PC-3 (cell line): ENCODE results near the gene GREM1. TPM values are rescaled to one million over a fixed set of nuclear protein-coding genes. Genes with fewer than 3 reads are reported as not detected.
A peak's percentile ranks its signal among the peaks of the same experiment; 100 is the strongest.

Experiments used
- ATAC-seq: fragments of 200-7000 bp; cut with Tn5 transposase; 2 replicates; pipeline ENCODE4 v1.9.1; 2020; ENCODE audit warnings: mild to moderate bottlenecking, moderate library complexity
- BruUV-seq: library from RNA; stranded (reverse); fragments of 400-500 nt; replicated peaks from 2 replicates; lab custom pipeline; 2021; lab: Mats Ljungman, UMichigan
- CTCF ChIA-PET: fragments of 300-600 bp; sonication (Branson Sonifier 250); formaldehyde crosslinking; loops from one replicate; lab custom pipeline; 2022; ENCODE audit warnings: antibody characterized with exemption; lab: Charles Lee
- POLR2A ChIA-PET: fragments of 300-600 bp; sonication (Branson Sonifier 250); formaldehyde crosslinking; loops from one replicate; lab custom pipeline; 2022; ENCODE audit warnings: antibody characterized with exemption; ENCODE audit not compliant: unreplicated experiment; lab: Charles Lee
- DNase-seq: peaks from one replicate; pipeline ENCODE4 v3.0.0-alpha.2; 2015
- H2AFZ ChIP-seq: fragments of 300-600 bp; sonication (generic); 2 replicates; pipeline ENCODE4 v1.6.0; 2016; ENCODE audit warnings: antibody characterized with exemption, low read length
- H3F3A ChIP-seq: fragments of 300-600 bp; sonication (generic); one replicate; pipeline ENCODE4 v1.6.0; 2017; ENCODE audit warnings: antibody characterized with exemption, low read length, control low read depth, mild to moderate bottlenecking; ENCODE audit not compliant: unreplicated experiment
- H3K27ac ChIP-seq: fragments of 300-600 bp; sonication (generic); 2 replicates; pipeline ENCODE4 v1.5.1; 2016; ENCODE audit warnings: mild to moderate bottlenecking, low read length
- H3K27me3 ChIP-seq: fragments of 300-600 bp; sonication (generic); 2 replicates; pipeline ENCODE4 v1.6.1; 2016; ENCODE audit warnings: low read length, mixed read lengths
- H3K36me3 ChIP-seq: fragments of 300-600 bp; sonication (generic); 2 replicates; pipeline ENCODE4 v1.6.1; 2016; ENCODE audit warnings: low read depth, mixed run types, low read length, mixed read lengths
- H3K4me1 ChIP-seq: fragments of 300-600 bp; sonication (generic); 2 replicates; pipeline ENCODE4 v1.5.1; 2016; ENCODE audit warnings: low read length; ENCODE audit not compliant: insufficient read depth
- H3K4me2 ChIP-seq: fragments of 300-600 bp; sonication (generic); 2 replicates; pipeline ENCODE4 v1.6.0; 2016; ENCODE audit warnings: low read length
- H3K4me3 ChIP-seq: fragments of 300-600 bp; sonication (generic); 2 replicates; pipeline ENCODE4 v1.5.1; 2016; ENCODE audit warnings: mild to moderate bottlenecking, low read length, mixed read lengths
- H3K79me2 ChIP-seq: fragments of 300-600 bp; sonication (generic); 2 replicates; pipeline ENCODE4 v1.6.1; 2017; ENCODE audit warnings: low read length, mixed read lengths
- H3K9ac ChIP-seq: fragments of 300-600 bp; sonication (generic); 2 replicates; pipeline ENCODE4 v1.6.0; 2016; ENCODE audit warnings: mild to moderate bottlenecking, low read length
- H3K9me2 ChIP-seq: fragments of 300-600 bp; sonication (generic); replicated peaks from 2 replicates; pipeline ENCODE4 v1.6.1; 2016; ENCODE audit warnings: mixed run types, low read length, mixed read lengths
- H3K9me3 ChIP-seq: fragments of 300-600 bp; sonication (generic); 2 replicates; pipeline ENCODE4 v1.6.1; 2016; ENCODE audit warnings: low read length, mixed read lengths
- H4K20me1 ChIP-seq: fragments of 300-600 bp; sonication (generic); 2 replicates; pipeline ENCODE4 v1.6.1; 2016; ENCODE audit warnings: low read length, mixed read lengths
- CTCF ChIP-seq: fragments of 300-600 bp; sonication (generic); conservative IDR thresholded peaks from 2 replicates; pipeline ENCODE4 v1.5.1; 2017; ENCODE audit warnings: antibody characterized with exemption, low read depth, mild to moderate bottlenecking, low read length
- EZH2 ChIP-seq: fragments of 300-600 bp; sonication (generic); IDR thresholded peaks from one replicate; pipeline ENCODE4 v1.6.1; 2017; ENCODE audit warnings: antibody characterized with exemption, mild to moderate bottlenecking, low read length; ENCODE audit not compliant: unreplicated experiment
- EZH2phosphoT487 ChIP-seq: fragments of 300-600 bp; sonication (generic); IDR thresholded peaks from 2 replicates; pipeline ENCODE4 v1.6.1; 2018; ENCODE audit warnings: mild to moderate bottlenecking, antibody characterized with exemption, low read length, borderline replicate concordance
- intact Hi-C: fragments of 100-400 bp; cut with micrococcal nuclease; formaldehyde crosslinking; loops from 2 replicates; pipeline ENCODE4 v1.9.0; 2023
- total RNA-seq: library from RNA; depleted of rRNA; stranded (reverse); fragments of >200 nt; gene quantifications from 2 replicates; pipeline ENCODE4 v1.2.3, GENCODE V29; 2014

GREM1 gene
- total RNA-seq, 1 experiment from 2014 or later, result 1.6 TPM

- Histone ChIP-seq H3K27me3 (no peaks in the 10 kb centered on the region), H3K4me2 (no peak overlapping the region)
Observed at GRCh38 chr15:32729700-32730395, 12.0 kb downstream of the GREM1 start.

GRCh38 chr15:32730677-32731654, 13.2 kb downstream of the GREM1 start:
- no peak for TF ChIP-seq EZH2
- no peak for TF ChIP-seq EZH2phosphoT487
- TF ChIP-seq CTCF, result no peak
- CTCF ChIA-PET, result no interaction called here
- Histone ChIP-seq H3K4me1 (peaks cover 12% of the 10 kb centered on the region; the same call in 1 of the 2 replicates), H3K36me3 (no peaks in the 10 kb centered on the region), H3F3A (no peaks in the 10 kb centered on the region), H3K4me2 (no peak overlapping the region), H3K9me2 (no peaks in the 10 kb centered on the region), H3K79me2 (no peaks in the 10 kb centered on the region), H3K9ac (no peak overlapping the region), H3K9me3 (no peaks in the 10 kb centered on the region), H4K20me1 (no peaks in the 10 kb centered on the region), H3K27ac (no peak overlapping the region), H2AFZ (no peak overlapping the region), H3K4me3 (no peak overlapping the region), H3K27me3 (no peaks in the 10 kb centered on the region)
- peak; percentile 57 for DNase-seq
- no peak for ATAC-seq
- no TSS peak for BruUV-seq
- intact Hi-C loops, result loop anchor here (5.0 kb wide), 1 partner anchor 96 kb away; no protein-coding TSS in a partner anchor
- POLR2A ChIA-PET, result no interaction called here

More at GRCh38 chr15:32729700-32730395, 12.0 kb downstream of the GREM1 start:
- Histone ChIP-seq H3K4me3 (no peak overlapping the region), H3K9me3 (no peaks in the 10 kb centered on the region), H3K9ac (no peak overlapping the region), H3F3A (no peaks in the 10 kb centered on the region), H2AFZ (no peak overlapping the region), H3K9me2 (no peaks in the 10 kb centered on the region), H3K27ac (no peak overlapping the region), H3K36me3 (no peaks in the 10 kb centered on the region), H3K79me2 (no peaks in the 10 kb centered on the region), H4K20me1 (no peaks in the 10 kb centered on the region), H3K4me1 (peaks cover 12% of the 10 kb centered on the region; the same call in 1 of the 2 replicates)
- ChIA-PET POLR2A (no interaction called here), CTCF (no interaction called here)
- ATAC-seq (no peak), DNase-seq (no peak)
- intact Hi-C loops, result loop anchor here (5.0 kb wide), 1 partner anchor 97 kb away; no protein-coding TSS in a partner anchor
- TF ChIP-seq CTCF (no peak), EZH2 (no peak), EZH2phosphoT487 (no peak)
- no TSS peak for BruUV-seq
